IMR-90 (cell line): ENCODE data around the gene CERKL. TPM values are rescaled to one million over a fixed set of nuclear protein-coding genes. Genes with fewer than 3 reads are reported as not detected.

ENCODE experiments used
- ATAC-seq: fragments of 200-7000 bp; cut with Tn5 transposase; 2 replicates; pipeline ENCODE4 v1.9.1; 2020; ENCODE audit warnings: low read depth, mild to moderate bottlenecking, moderate library complexity
- BruUV-seq: library from RNA; stranded (reverse); fragments of 400-500 nt; replicated peaks from 2 replicates; lab custom pipeline; 2021; lab: Mats Ljungman, UMichigan
- CTCF ChIA-PET: fragments of 300-600 bp; formaldehyde crosslinking; extraction: SDS; loops from one replicate; lab custom pipeline; 2021; ENCODE audit warnings: antibody characterized with exemption; lab: Yijun Ruan, JAX
- POLR2A ChIA-PET: fragments of 300-600 bp; sonication (Branson Sonifier 250); formaldehyde crosslinking; loops from one replicate; lab custom pipeline; 2022; ENCODE audit warnings: antibody characterized with exemption; ENCODE audit not compliant: unreplicated experiment; lab: Charles Lee
- DNase-seq: peaks from one replicate; pipeline ENCODE4 v3.0.0; 2013
- H2AFZ ChIP-seq: replicated peaks from 2 replicates; pipeline ENCODE3; 2013; ENCODE audit warnings: low read length, mild to moderate bottlenecking; ENCODE audit not compliant: poor library complexity
- H2AK5ac ChIP-seq: 2 replicates; pipeline ENCODE4 v1.6.1; 2013; ENCODE audit warnings: low read depth, low read length, inconsistent platforms
- H2AK9ac ChIP-seq: replicated peaks from 2 replicates; pipeline ENCODE3; 2013; ENCODE audit warnings: mild to moderate bottlenecking, low read depth, low read length, moderate library complexity; ENCODE audit not compliant: poor library complexity
- H2BK120ac ChIP-seq: 2 replicates; pipeline ENCODE4 v1.6.1; 2013; ENCODE audit warnings: low read depth, low read length, inconsistent platforms
- H2BK15ac ChIP-seq: 3 replicates; pipeline ENCODE4 v1.6.1; 2013; ENCODE audit warnings: low read depth, low read length, inconsistent platforms
- H2BK20ac ChIP-seq: 2 replicates; pipeline ENCODE4 v1.6.1; 2013; ENCODE audit warnings: low read depth, mild to moderate bottlenecking, inconsistent platforms, low read length, moderate library complexity
- H2BK5ac ChIP-seq: 2 replicates; pipeline ENCODE4 v1.6.1; 2013; ENCODE audit warnings: mild to moderate bottlenecking, low read depth, low read length, inconsistent platforms; ENCODE audit not compliant: poor library complexity, severe bottlenecking
- H3K14ac ChIP-seq: replicated peaks from 2 replicates; pipeline ENCODE4 v1.6.1; 2013; ENCODE audit warnings: low read depth, low read length, inconsistent platforms
- H3K18ac ChIP-seq: 2 replicates; pipeline ENCODE4 v1.6.1; 2013; ENCODE audit warnings: low read depth, low read length, control low read depth
- H3K23ac ChIP-seq: 2 replicates; pipeline ENCODE4 v1.6.1; 2013; ENCODE audit warnings: low read depth, low read length, inconsistent platforms
- H3K27ac ChIP-seq: 2 replicates; pipeline ENCODE4 v1.5.1; 2013; ENCODE audit warnings: mild to moderate bottlenecking, control low read depth, low read length; ENCODE audit not compliant: insufficient read depth
- H3K27me3 ChIP-seq: 2 replicates; pipeline ENCODE4 v1.6.1; 2013; ENCODE audit warnings: low read length; ENCODE audit not compliant: control insufficient read depth, insufficient read depth
- H3K36me3 ChIP-seq: 2 replicates; pipeline ENCODE4 v1.6.1; 2013; ENCODE audit warnings: low read length, mixed read lengths; ENCODE audit not compliant: control insufficient read depth, insufficient read depth
- H3K4ac ChIP-seq: 2 replicates; pipeline ENCODE4 v1.6.1; 2013; ENCODE audit warnings: low read depth, low read length, inconsistent platforms
- H3K4me1 ChIP-seq: 2 replicates; pipeline ENCODE4 v1.6.1; 2013; ENCODE audit warnings: low read length, mixed read lengths; ENCODE audit not compliant: control insufficient read depth, insufficient read depth
- H3K4me2 ChIP-seq: 2 replicates; pipeline ENCODE4 v1.6.1; 2013; ENCODE audit warnings: low read depth, mild to moderate bottlenecking, control low read depth, low read length, moderate library complexity
- H3K4me3 ChIP-seq: 2 replicates; pipeline ENCODE4 v1.5.1; 2013; ENCODE audit warnings: low read depth, mild to moderate bottlenecking, control low read depth, low read length, moderate library complexity; ENCODE audit not compliant: insufficient read depth
- H3K56ac ChIP-seq: 2 replicates; pipeline ENCODE4 v1.6.1; 2013; ENCODE audit warnings: low read length, inconsistent platforms; ENCODE audit not compliant: insufficient read depth; ENCODE audit errors: extremely low read depth
- H3K79me1 ChIP-seq, 2 experiments: 2 replicates each; pipeline ENCODE4 v1.6.1; 2013; ENCODE audit warnings: low read length in 2 of 2, inconsistent platforms in 1 of 2, low read depth in 1 of 2
- H3K9ac ChIP-seq: 2 replicates; pipeline ENCODE4 v1.6.1; 2013; ENCODE audit warnings: low read depth, low read length, control low read depth
- H3K9me1 ChIP-seq: 2 replicates; pipeline ENCODE4 v1.6.1; 2013; ENCODE audit warnings: low read length, inconsistent platforms; ENCODE audit not compliant: insufficient read depth
- H3K9me3 ChIP-seq: 2 replicates; pipeline ENCODE4 v1.6.1; 2013; ENCODE audit warnings: low read length; ENCODE audit not compliant: control insufficient read depth, insufficient read depth
- H4K20me1 ChIP-seq: 2 replicates; pipeline ENCODE4 v1.6.1; 2013; ENCODE audit warnings: low read length, inconsistent platforms; ENCODE audit not compliant: insufficient read depth
- H4K5ac ChIP-seq: 2 replicates; pipeline ENCODE4 v1.6.1; 2013; ENCODE audit warnings: mild to moderate bottlenecking, low read depth, low read length, control low read depth
- H4K8ac ChIP-seq, 2 experiments: 2 replicates each; pipeline ENCODE4 v1.6.1; 2013; ENCODE audit warnings: low read depth in 2 of 2, low read length in 2 of 2, control low read depth in 1 of 2, inconsistent platforms in 1 of 2
- H4K91ac ChIP-seq: 2 replicates; pipeline ENCODE4 v1.6.1; 2013; ENCODE audit warnings: low read depth, low read length, inconsistent platforms; ENCODE audit not compliant: insufficient read depth
- SMC3 ChIP-seq: fragments of 150-350 bp; IDR thresholded peaks from 2 replicates; pipeline ENCODE4 v1.6.1; 2016; ENCODE audit warnings: low read depth, mild to moderate bottlenecking, antibody characterized with exemption, low read length, moderate library complexity
- WGBS, 2 experiments: methylation state at CpG; one replicate each; pipeline versions ENCODE4 v1.1.5 to v1.1.7; 2013; ENCODE audit warnings: missing lambda C conversion rate in 2 of 2; ENCODE audit not compliant: insufficient read length in 1 of 2; ENCODE audit errors: extremely low coverage in 2 of 2; 5-methylcytosine and 5-hydroxymethylcytosine counted together
- dilution Hi-C: fragments of 300-500 bp; cut with HindIII; formaldehyde crosslinking; loops from one replicate; pipeline ENCODE4 v1.14.3; 2018; ENCODE audit warnings: low sequenced_read_pairs; ENCODE audit not compliant: unreplicated experiment
- in situ Hi-C: fragments of 300-500 bp; cut with MboI; formaldehyde crosslinking; loops from 3 replicates; pipeline ENCODE4 v1.14.3; 2019; ENCODE audit warnings: low sequenced_read_pairs, inconsistent platforms, mixed read lengths
- intact Hi-C: fragments of 100-400 bp; cut with micrococcal nuclease; formaldehyde crosslinking; loops from 2 replicates; pipeline ENCODE4 v1.10.0; 2022
- polyA plus RNA-seq, 3 experiments: library from polyadenylated mRNA; depleted of rRNA; stranded (reverse); fragments of >200 nt; gene quantifications; 2 replicates each; pipeline ENCODE4 v1.2.3, GENCODE V29; 2012; ENCODE audit warnings: low replicate concordance in 1 of 3
- total RNA-seq: library from RNA; depleted of rRNA; stranded (reverse); fragments of >200 nt; gene quantifications from 2 replicates; pipeline ENCODE4 v1.2.3, GENCODE V29; 2012
- TF ChIP-seq, protein P1 (sequence below): fragments of 150-350 bp; IDR thresholded peaks from 2 replicates; pipeline ENCODE4 v1.6.1; 2017; ENCODE audit warnings: mild to moderate bottlenecking, antibody characterized with exemption, low read length, low read depth

Gene CERKL
- total and polyA plus RNA-seq, 2 of the 4 experiments (the other 2 are of a cell fraction): under 0.01 TPM; not detected in 1

DNA sequence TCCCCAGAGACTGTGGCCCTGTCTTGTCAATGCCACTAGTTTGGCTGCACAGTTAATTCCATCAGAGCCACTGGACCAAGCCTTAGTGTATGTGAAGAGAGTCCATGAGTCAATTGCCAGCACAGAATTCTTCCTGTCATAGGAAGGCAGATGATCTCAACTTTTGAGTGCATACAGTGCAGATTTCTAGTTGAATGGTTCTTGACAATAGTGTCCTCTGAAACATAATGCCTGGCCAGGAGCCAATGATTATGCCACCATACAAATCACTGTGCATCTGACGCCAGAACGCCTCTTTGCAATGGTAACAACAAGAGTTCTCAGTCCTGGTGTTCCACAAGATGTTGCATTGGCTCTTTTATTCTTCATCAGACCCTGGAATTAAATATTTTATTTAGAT is 16.3 kb upstream of the CERKL start:
- CTCF ChIA-PET: no interaction called here
- Histone ChIP-seq H3K27me3 (peaks cover 3% of the 10 kb centered on the region), H3K9me1 (no peaks in the 10 kb centered on the region), H4K8ac (no peak overlapping the region), H3K23ac (no peak overlapping the region), H3K4me2 (no peak overlapping the region), H2BK5ac (no peak overlapping the region), H3K79me1 (no peaks in the 10 kb centered on the region), H4K5ac (no peak overlapping the region), H3K9me3 (no peaks in the 10 kb centered on the region; the same call in 1 of the 2 replicates), H4K20me1 (no peaks in the 10 kb centered on the region), H3K4me1 (no peaks in the 10 kb centered on the region), H3K18ac (no peak overlapping the region), H3K27ac (no peak overlapping the region), H2AFZ (no peak overlapping the region), H3K4me3 (no peak overlapping the region), H4K91ac (no peak overlapping the region), H2BK120ac (no peak overlapping the region), H3K36me3 (no peaks in the 10 kb centered on the region), H2BK20ac (no peak overlapping the region), H3K9ac (no peak overlapping the region), H2AK9ac (no peak overlapping the region), H2BK15ac (no peak overlapping the region), H3K56ac (no peak overlapping the region), H3K14ac (no peak overlapping the region), H3K4ac (no peak overlapping the region), H2AK5ac (no peak overlapping the region)
- intact Hi-C loops (loop anchor here (2.0 kb wide), 1 partner anchor 36 kb away; no protein-coding TSS in a partner anchor), in situ Hi-C loops (no loop called here), dilution Hi-C loops (no loop called here)
- no TSS peak for BruUV-seq
- ATAC-seq: no peak
- POLR2A ChIA-PET: no interaction called here
- no peak for DNase-seq
- no CpG with 5 or more reads among the region's 2 CpGs for WGBS, 2 experiments
- TF ChIP-seq, protein P1, sequence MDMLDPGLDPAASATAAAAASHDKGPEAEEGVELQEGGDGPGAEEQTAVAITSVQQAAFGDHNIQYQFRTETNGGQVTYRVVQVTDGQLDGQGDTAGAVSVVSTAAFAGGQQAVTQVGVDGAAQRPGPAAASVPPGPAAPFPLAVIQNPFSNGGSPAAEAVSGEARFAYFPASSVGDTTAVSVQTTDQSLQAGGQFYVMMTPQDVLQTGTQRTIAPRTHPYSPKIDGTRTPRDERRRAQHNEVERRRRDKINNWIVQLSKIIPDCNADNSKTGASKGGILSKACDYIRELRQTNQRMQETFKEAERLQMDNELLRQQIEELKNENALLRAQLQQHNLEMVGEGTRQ: no peak
- TF ChIP-seq SMC3: no peak
